Measurements from ENCODE around the gene HNRNPAB.
"Not testable (repeated sequence)": the region's sequence is repeated elsewhere in the genome, so short reads cannot be mapped to it uniquely, and the experiment has no call there.

HNRNPAB gene

GRCh38 chr5:178239626-178240301, 35.4 kb downstream of the HNRNPAB start:
- H3K9me3 ChIP-seq (ENCODE audit: control insufficient read depth, insufficient read depth, low read depth, low read length); H3K27ac ChIP-seq (ENCODE audit: extremely low read depth, low read depth, low read length); CTCF ChIA-PET; H3K4me1 ChIP-seq (ENCODE audit: control insufficient read depth, insufficient read depth, low read length); POLR2A ChIA-PET; H3K36me3 ChIP-seq (ENCODE audit: control insufficient read depth in 2 of 2, insufficient read depth in 1 of 2, low read length in 2 of 2); H3K4me3 ChIP-seq (ENCODE audit: low read depth, low read length): not testable (repeated sequence)
- peak; percentile 44 for TF ChIP-seq ZIC2 (tag by site-specific recombination; IDR thresholded peaks at IDR 0.05)

GRCh38 chr5:178240341-178240741, 36.0 kb downstream of the HNRNPAB start:
- H3K36me3 ChIP-seq (ENCODE audit: control insufficient read depth in 2 of 2, insufficient read depth in 1 of 2, low read length in 2 of 2) = no peaks in the 10 kb centered on the region
- TF ChIP-seq ZNF792 (tag by site-specific recombination; IDR thresholded peaks at IDR 0.05) = no peak
- TF ChIP-seq SCRT1 (tag by site-specific recombination; IDR thresholded peaks at IDR 0.05; ENCODE audit: borderline replicate concordance) = no peak
- TF ChIP-seq PRDM10 (tag by site-specific recombination; IDR thresholded peaks at IDR 0.05) = 0 out of 2 replicates have a peak, but pooled peaks have one; percentile 14
- no peaks in the 10 kb centered on the region for H3K9me3 ChIP-seq (ENCODE audit: control insufficient read depth, insufficient read depth, low read depth, low read length)
- POLR2A ChIA-PET = no interaction called here
- no peak overlapping the region for H3K4me3 ChIP-seq (ENCODE audit: low read depth, low read length)
- no peak overlapping the region for H3K27ac ChIP-seq (ENCODE audit: extremely low read depth, low read depth, low read length)
- no peaks in the 10 kb centered on the region for H3K4me1 ChIP-seq (ENCODE audit: control insufficient read depth, insufficient read depth, low read length)
- CTCF ChIA-PET = no interaction called here

GRCh38 chr5:178240766-178241165, 36.4 kb downstream of the HNRNPAB start:
- H3K27ac ChIP-seq (ENCODE audit: extremely low read depth, low read depth, low read length) = no peak overlapping the region
- POLR2A ChIA-PET = no interaction called here
- CTCF ChIA-PET = no interaction called here

More at GRCh38 chr5:178240766-178241165, 36.4 kb downstream of the HNRNPAB start:
- H3K4me1 ChIP-seq (ENCODE audit: control insufficient read depth, insufficient read depth, low read length) = no peaks in the 10 kb centered on the region
- TF ChIP-seq TRIM28 (IDR thresholded peaks at IDR 0.05; ENCODE audit: borderline replicate concordance, low read length) (no peak), ZNF26 (tag by site-specific recombination; IDR thresholded peaks at IDR 0.05) (no peak), GLIS2 (tag by site-specific recombination; IDR thresholded peaks at IDR 0.05) (no peak), ZNF701 (tag by site-specific recombination; IDR thresholded peaks at IDR 0.05) (no peak), ZNF610 (tag by site-specific recombination; IDR thresholded peaks at IDR 0.05; ENCODE audit: borderline replicate concordance) (no peak), ZNF645 (tag by site-specific recombination; IDR thresholded peaks at IDR 0.05) (no peak), OSR2 (tag by site-specific recombination; IDR thresholded peaks at IDR 0.05) (no peak), ZNF302 (tag by site-specific recombination; IDR thresholded peaks at IDR 0.05; ENCODE audit: low read depth) (no peak), ZNF433 (tag by site-specific recombination; IDR thresholded peaks at IDR 0.05; ENCODE audit: low read depth) (no peak), ZNF530 (tag by site-specific recombination; IDR thresholded peaks at IDR 0.05; ENCODE audit: low read depth) (no peak), ZNF473 (tag by site-specific recombination; IDR thresholded peaks at IDR 0.05) (no peak), ZNF184 (tag by site-specific recombination; IDR thresholded peaks at IDR 0.05) (no peak), ZNF518A (tag by site-specific recombination; conservative IDR thresholded peaks at IDR 0.05; ENCODE audit: low read depth) (no peak), ZNF513 (tag by site-specific recombination; IDR thresholded peaks at IDR 0.05) (no peak), ZNF169 (tag by site-specific recombination; IDR thresholded peaks at IDR 0.05) (no peak)
- no peaks in the 10 kb centered on the region for H3K36me3 ChIP-seq (ENCODE audit: control insufficient read depth in 2 of 2, insufficient read depth in 1 of 2, low read length in 2 of 2)
- H3K4me3 ChIP-seq (ENCODE audit: low read depth, low read length) = no peak overlapping the region
- H3K9me3 ChIP-seq (ENCODE audit: control insufficient read depth, insufficient read depth, low read depth, low read length) = no peaks in the 10 kb centered on the region

All from HEK293 (cell line).